GM21367 (cell line): ENCODE measurements around the gene THSD4.

ENCODE experiments used
- ATAC-seq: cut with Tn5 transposase; IDR thresholded peaks from one replicate; pipeline ENCODE4 v1.9.1; 2021; ENCODE audit not compliant: unreplicated experiment

The THSD4 gene

DNA sequence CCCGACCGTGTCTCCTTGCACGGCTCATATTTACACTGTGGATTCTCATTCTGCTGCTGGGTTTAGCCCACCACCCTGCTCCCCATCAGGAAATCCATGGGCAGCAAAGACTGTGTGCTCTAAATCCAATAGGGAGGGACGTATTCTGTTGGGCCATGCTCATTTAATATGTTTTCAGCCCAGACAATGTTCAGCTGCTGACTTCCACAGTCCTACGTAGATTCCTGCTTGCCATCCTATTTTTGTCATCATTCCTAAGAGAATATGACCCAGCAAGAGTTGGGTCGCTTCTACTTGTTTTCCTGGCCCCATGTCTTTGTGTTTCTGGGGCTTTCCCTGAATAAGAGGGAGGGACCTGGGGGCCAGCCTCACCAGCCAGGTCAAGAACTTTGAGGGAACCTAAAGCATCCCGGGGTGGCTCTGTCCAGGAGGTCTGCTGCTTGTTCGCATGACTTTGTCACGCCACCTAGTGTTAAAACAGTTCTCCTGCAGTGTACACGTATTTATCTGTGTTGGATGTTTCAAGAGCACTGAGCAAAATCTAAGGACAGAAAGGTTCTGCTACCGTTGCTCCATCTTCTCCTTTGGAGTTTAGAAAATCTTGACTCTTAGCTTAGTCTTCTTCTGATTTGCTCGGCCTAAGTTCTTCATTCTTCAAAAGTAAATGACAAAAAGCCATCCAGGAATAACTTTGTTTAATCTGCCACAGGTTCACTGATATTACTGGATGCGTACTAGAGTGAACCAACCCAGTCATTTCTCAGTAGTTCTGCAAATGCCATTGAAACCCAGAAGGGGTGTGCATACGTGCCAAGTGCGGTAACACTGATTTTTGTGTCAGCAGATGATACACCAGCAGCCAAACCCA, 615.2 kb downstream of the THSD4 start:
- ATAC-seq: no peak

DNA sequence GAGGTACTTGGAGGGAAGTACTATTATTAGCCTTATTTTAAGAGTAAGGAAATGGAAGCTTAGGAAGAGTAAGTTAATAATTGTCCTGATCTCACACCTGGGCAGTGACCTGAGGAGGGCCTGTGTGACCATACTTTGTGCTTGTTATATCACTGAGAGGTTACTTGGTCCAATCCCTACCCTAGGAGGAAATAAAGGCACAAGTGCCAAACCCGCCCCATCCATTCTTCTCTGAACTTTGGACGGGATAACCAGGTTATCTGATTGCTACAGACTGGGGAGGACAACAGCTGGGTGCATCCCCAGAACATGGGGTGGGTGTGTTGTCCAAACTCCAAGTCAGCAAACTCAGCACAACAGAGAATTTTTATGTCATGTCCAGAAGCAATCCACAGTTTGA, 617.4 kb downstream of the THSD4 start:
- no peak for ATAC-seq

DNA sequence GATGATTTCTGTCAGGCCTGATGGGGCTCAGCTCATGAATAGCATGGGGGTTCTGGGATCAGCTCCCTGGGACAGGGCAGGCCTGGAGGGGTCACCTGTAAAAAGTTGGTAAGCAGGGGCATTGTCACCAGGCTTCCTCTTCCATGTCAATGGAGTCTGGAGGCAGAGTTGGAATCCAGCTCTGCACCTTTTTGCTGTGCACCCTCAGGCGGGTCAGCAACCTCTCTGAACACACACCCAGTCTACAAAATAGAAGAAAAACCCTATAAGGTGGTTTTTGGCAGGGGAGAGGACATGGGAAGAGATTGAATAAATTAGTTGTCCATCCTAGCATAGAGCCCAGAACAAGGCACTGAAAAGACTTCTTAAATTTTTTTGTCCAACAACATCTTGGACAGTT, 617.9 kb downstream of the THSD4 start:
- no peak for ATAC-seq

DNA sequence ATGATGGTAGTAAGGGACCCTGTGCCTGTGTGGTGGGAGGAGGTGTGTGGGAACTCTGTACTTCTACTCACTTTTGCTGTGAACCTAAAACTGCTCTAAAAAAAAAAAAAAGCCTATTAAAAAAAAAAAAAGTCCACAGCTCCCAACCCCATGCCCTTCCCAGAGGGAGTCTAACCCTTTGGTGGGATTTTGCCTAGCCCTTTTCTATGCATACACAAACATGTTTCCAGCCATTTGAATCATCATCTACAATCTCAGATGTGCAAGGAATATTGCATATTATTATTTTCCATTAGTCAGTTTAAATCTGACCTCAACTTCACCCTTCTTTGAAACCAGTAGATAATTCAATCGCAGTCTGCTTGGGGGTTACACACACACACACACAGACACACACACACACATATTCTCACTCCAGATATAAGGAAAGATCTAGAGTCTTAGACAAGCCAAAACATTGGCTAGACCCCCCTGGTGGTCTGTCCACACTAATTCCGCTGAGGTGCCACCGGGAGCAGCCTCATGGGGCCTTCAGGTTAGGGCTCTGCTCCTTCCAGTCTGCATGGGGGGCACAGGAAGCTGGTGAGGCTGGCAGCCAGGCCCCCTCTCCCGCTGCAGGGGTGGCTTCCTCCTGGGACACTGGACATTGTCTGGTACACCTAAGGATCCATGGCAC, 619.6 kb downstream of the THSD4 start:
- ATAC-seq: no peak

DNA sequence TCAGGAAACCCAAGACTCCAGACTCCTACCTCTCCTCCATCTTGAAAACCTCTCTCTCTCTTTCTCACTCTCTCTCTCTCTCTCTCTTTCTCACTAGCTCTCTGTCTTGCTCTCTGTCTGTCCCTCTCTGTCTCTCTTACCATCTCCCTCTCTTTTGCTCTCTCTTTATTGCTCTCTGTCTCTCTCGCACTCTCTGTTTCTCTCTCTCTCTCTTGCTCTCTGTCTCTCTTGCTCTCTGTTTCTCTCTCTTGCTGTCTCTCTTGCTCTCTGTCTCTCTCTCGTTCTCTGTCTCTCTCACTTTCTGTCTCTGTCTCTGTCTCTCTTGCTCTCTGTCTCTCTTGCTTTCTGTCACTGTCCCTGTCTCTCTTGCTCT, 620.1 kb downstream of the THSD4 start:
- ATAC-seq: no peak

DNA sequence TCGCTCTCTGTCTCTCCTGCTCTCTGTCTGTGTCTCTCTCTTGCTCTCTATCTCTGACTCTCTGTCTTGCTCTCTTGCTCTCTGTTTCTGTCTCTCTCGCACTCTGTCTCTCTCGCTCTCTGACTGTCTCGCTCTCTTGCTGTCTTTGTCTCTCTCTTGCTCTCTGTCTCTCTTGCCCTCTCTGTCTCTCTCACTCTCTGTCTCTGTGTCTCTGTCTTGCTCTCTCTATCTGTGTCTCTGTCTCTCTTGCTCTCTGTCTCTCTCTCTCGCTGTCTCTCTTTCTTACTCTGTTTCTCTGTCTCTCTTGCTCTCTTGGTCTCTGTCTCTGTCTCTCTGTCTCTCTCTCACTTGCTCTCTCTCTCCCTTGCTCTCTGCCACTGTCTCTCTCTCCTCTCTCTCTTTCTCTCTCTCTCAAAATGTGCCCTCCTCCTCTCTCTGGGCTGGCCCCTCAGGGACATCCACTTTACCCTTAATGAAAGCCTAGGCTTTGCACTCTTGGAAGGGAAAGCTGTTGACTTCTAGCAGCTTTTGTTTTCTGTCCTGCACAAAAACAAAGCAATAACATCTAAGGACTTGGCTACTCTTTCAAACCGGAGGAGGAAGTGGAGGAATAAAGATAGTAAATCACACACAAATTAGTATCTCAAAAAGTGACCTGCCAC, 621.1 kb downstream of the THSD4 start:
- ATAC-seq: no peak

DNA sequence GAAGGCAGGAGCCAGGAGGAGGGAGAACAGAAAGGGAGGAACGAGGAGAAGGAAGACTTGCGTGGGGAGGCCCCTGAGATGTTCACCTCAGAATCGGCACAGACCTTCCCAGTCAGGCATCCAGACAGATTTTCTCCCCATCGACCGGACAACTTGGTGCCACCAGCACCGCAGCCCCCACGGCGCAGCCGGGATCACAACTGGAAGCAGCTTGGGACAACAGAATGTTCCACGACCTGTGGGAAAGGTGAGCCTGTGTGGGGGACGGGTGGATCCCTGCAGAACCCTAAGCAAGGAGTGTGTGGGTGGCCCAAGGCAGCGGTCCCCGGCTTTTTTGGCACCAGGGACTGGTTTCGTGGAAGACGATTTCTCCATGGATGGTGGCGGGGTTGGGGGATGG, 622.5 kb downstream of the THSD4 start:
- no peak for ATAC-seq

DNA sequence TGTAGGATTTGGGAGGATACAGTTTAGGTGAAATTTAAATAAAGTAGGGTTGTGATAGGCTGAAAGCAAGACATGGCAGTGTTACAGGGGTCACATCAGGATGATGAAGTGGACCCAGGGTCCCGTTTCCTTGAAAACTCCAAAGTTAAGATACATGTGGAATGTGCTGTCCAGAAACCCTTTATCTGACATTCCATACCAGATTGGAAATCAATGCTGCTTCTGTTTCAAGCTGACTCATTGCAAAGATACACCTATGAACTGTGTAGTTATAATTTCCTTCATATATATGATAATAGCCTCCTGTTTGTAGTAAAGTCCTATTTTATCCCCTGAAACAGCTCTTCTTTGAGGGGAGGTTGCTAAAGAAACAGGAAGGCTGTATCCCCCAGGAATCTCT, 624.1 kb downstream of the THSD4 start:
- ATAC-seq: no peak

DNA sequence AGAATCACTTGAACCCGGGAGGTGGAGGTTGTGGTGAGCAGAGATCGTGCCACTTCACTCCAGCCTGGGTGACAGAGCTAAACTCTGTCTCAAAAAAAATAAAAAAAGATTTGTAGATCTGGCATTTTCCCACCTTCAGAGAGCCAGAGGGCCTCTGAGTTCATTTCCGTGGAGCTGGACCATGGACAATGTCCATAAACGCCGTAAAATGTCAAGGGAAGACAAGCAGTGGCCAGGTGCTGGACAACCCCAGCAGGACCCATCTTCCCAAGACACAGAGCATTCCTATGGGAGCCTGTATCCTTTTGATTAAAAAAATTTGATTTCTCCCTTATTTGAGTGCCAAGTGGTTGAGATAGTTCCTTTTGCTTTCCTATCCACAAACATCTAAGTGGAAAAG, 627.7 kb downstream of the THSD4 start:
- ATAC-seq: no peak

DNA sequence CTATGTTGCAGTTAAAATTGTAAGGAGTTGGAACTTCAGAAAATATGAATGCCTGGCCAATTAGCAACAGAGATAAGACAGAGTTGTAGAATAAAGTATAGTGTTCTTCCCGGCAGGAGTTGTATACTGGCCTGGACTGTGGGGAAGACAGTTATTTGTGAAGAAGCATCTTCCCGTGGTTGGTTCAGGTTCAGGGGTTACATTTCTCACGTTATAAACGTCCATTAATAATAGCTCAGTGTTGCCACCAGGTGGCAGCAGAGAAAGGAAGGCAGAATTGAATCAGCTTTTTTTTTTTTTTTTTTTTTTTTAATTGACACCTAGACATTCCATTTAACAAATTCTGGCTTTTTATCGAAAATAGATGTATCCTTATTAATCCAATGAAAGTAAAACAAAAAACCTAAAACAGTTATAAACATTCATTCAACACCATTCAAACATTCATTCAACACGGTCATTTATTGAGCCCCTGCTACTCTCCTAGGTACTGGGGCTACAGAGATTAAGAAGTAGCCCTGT, 628.7 kb downstream of the THSD4 start:
- ATAC-seq: no peak

DNA sequence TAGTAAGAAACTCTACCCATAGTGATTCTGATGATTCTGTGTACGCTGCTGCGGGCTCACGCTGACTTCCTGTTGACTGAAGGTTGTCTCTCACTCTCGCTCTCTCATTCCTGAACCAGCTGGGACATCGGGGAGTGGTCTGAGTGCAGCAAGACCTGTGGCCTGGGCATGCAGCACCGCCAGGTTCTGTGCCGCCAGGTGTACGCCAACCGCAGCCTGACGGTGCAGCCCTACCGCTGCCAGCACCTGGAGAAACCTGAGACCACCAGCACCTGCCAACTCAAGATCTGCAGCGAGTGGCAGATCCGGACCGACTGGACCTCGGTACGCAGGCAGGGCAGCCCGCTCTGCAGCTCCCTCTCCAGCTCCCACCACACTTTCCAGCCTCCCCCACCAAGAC, 631.4 kb downstream of the THSD4 start:
- no peak for ATAC-seq

DNA sequence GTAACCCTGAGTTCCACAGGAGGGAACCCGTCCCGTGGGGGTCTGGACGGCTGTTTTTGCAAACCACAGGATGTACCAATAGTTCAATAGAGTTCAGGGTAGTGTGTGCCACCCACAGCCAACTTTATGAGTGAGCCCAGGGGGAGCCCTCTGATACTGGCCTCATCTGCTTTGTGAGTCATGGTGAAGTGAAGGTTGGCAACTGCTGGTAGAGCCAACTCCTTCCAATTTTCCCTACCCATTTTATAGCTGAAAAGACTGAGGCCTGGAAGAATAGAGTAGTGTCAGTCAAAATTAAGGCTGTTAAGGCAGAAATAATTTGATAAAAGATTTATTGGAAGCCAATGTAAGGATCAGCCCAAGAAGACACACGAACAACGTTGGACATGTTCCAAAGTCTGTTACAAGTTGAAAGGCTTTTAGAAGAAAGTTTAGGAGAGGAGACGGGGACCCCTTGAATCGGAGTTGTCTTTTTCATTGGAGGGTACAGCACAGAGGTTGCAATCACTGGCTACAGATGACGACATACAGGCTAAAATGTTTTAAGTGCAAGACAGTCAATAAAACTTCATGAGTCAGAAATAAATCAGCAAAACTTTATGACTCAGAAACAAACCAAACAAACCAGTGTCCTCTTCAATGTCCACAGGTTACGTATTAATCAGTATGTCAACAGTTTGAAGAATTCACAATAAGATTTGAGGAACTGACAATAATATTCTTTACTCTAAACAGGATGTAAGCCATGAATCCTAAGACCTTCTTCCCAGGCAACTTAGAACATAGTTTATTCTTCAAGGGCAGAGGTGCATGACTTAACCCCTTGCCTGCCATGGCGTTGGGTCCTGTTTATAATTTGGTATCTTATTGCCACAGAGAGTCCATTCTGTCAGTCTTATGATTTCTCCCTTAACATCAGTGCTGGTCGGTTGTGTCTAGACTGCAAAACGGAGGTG, 632.1 kb downstream of the THSD4 start:
- ATAC-seq: no peak

DNA sequence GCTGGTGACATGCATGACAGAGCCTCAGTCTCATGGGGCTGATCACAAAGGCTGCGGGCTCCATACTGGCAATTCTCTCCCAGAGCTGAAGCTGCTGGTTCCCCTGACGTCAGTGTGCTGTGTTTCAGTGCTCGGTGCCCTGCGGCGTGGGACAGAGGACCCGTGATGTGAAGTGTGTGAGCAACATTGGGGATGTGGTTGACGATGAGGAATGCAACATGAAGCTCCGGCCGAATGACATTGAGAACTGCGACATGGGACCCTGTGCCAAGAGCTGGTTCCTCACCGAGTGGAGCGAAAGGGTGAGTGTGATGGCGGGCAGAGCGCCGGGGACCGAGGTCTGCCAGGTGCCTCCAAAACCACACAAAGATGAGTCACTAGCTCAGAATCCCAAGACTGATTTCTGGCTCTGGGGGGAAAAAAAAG, 633.0 kb downstream of the THSD4 start:
- ATAC-seq: no peak

DNA sequence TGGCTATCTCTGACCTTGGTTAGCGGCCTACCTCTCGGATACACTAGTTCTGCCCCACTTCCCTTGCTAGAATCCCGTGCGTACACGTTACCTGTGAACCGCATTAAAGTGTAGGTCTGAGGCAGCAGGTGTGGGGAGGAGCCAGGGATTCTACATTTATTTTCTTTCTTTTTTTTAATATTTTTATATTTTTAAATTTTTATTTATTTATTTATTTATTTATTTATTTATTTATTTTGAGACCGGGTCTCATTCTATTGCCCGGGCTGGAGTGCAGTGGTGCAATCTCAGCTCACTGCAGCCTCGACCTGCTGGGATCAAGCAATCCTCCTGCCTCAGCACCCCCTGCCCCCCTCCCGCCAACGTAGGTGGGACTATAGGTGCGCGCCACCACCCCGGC, 634.2 kb downstream of the THSD4 start:
- no peak for ATAC-seq

DNA sequence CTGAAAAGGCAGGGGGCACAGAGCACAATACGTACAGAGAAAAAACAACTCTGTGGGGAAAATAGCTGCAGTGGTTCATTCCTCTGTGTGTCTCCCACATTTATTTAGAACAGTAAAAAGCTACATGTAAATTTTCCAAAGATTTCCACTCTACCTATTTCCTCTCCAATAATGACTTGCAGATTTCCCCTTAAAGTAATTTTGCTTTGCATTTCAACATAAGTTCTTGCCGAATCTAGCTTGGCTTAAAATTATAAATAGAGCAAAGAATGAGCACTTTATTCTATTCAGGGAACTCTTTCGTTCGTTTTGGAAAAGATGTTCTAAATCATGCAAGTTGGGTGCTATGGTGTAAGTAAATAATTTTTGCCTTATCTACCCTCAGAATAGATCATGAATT, 636.9 kb downstream of the THSD4 start:
- ATAC-seq: no peak

DNA sequence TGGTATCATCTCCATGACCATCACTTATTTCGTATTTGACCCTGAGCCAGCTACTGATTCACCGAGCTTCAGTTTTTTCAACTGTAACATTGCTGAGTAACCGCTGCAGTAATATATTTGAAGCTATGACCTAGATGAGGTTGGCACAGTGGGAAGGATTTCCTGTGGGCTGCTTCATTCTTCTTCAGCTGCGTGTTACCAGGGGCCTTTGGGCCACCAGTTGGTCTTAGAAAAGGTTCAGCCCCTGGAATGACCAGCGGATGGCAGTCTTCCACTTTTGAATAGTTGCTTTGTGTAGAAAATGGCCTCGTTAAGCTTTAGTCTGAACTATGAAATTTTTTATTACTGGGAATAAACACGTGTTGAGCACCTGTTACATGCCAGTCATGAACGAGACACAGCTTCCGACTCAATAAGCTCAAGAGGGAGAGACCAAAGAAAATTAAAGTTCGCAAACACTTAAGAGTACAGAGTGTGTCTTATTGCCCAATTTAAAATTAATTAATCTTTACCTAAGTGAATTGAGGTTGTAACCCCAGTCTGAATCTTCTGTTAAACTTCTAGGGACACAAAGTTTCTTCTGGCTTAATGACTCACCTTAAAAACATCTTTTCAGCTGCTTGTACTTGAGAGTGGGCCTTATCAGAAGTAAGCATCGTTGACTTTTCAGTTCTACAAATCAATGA, 637.5 kb downstream of the THSD4 start:
- ATAC-seq: no peak

DNA sequence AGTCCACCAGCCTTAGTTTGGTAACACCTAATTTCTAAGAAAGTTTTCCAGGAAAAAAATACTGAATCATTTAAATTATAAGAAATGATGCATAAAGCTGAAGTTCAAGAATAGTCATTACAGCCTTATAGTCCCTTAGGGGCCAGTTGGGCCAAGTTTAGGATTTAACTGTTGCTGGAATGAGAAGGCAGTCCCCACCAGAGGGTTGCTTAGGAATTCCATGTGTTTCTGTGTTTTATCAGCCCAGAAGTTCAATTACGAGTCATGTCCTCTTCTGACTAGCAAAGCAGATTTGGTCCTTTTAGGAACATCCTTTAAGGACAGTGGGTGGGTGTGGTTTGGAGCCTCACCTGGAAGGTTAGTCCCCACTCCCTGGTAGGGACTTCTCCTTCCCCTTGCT, 638.1 kb downstream of the THSD4 start:
- no peak for ATAC-seq

DNA sequence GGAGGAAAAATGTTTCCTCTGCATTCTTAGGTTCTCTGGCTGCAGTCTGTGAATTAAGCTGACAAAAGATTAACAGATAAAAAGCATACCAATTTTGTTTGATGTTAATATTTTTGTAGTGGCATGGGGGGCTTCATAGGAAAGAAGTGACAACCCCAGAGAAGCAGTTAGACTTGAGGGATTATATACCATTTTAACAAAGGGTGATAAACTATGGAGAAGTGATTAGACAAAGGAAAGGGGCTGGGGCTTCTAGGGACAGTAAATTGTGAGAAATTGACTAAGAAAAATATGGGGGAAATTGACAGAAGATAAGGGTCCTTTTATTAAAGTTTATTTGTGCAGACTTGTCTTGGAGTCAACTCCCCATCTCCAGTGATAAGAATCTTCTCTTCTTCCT, 639.4 kb downstream of the THSD4 start:
- no peak for ATAC-seq

DNA sequence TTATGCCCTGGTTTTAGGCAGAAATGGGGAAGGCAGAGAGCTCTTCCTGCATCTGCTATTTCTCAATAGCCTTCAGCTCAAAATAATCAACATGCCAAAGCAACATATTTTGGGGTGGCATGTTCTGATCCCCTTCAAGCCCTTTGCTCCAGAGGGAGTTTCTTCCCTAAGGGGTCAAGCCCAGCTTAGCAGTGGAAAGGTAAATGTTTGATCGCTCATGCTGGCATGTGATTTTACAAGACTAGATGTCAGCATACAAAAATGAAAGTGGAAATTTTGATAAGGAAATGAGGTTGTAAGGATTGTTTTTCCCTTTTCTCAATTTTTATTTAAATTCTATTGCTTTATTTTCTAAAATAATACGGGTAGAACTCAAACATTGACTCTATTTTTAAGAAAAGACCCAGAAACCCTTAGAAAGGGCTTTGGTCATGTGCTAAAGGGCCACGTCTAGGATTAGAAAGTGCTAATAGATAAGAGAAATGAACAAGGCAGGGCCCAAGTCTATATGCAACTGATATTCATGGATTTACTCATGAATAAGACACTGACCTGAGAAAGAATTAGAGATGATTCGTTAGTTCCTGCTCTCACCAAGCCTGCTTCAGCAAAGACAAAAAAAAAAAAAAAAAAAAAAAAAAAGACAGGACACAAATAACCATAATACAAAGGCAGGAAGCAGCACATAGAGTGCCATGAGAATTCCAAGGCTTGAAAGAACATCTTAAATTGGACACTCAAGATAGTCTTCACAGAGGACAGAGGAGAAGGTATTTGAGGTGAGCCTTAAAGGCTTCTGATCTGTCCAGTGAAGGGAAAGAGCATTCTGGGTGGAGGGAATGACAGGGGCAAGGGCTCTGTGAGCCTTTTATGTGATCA, 640.1 kb downstream of the THSD4 start:
- ATAC-seq: no peak
